ENCODE results near the gene WDR82. TPM values are rescaled to one million over a fixed set of nuclear protein-coding genes. Genes with fewer than 3 reads are reported as not detected.

The WDR82 gene
- 46.6 and 56.3 TPM in 2 replicates for polyA plus RNA-seq (2014; cell fraction: cytosol; rRNA removed)
- 12.7 and 13.4 TPM in 2 replicates for polyA plus RNA-seq (2014; cell fraction: nucleus; rRNA removed)

GRCh38 chr3:52278510-52279069 lies at the start of gene WDR82:
Gene WDR82, minus strand, starts transcription at chr3:52278649. Its CDS starts 288 bp downstream, at chr3:52278361.
- DNase-seq (ENCODE audit: low spot score): peak; percentile 88

- DNase-seq (ENCODE audit: low spot score): no peak
Measured at GRCh38 chr3:52327486-52328290, 49.2 kb upstream of the WDR82 start.

- no peak for DNase-seq (ENCODE audit: low spot score)
Measured at GRCh38 chr3:52326976-52327375, 48.5 kb upstream of the WDR82 start.

- DNase-seq (ENCODE audit: low spot score): no peak
Measured at GRCh38 chr3:52325686-52326085, 47.2 kb upstream of the WDR82 start.

GRCh38 chr3:52324676-52325075 lies 46.2 kb upstream of the WDR82 start:
- no peak for DNase-seq (ENCODE audit: low spot score)

GRCh38 chr3:52323526-52324295 lies 45.3 kb upstream of the WDR82 start:
- no peak for DNase-seq (ENCODE audit: low spot score)

- DNase-seq (ENCODE audit: low spot score): no peak
Measured at GRCh38 chr3:52322466-52322865, 44.0 kb upstream of the WDR82 start.

- DNase-seq (ENCODE audit: low spot score): no peak
Measured at GRCh38 chr3:52321481-52321880, 43.0 kb upstream of the WDR82 start.

GRCh38 chr3:52319921-52320595 lies 41.6 kb upstream of the WDR82 start:
- no peak for DNase-seq (ENCODE audit: low spot score)

GRCh38 chr3:52318186-52318816 lies 39.9 kb upstream of the WDR82 start:
- no peak for DNase-seq (ENCODE audit: low spot score)

GRCh38 chr3:52317208-52318000 lies 39.0 kb upstream of the WDR82 start:
- peak; percentile 71 for DNase-seq (ENCODE audit: low spot score)

- no peak for DNase-seq (ENCODE audit: low spot score)
Measured at GRCh38 chr3:52315977-52316764, 37.7 kb upstream of the WDR82 start, which contains the start of gene DNAH1. Gene DNAH1, plus strand, starts transcription at chr3:52316319. Its CDS starts 6,124 bp downstream, at chr3:52322443.

GRCh38 chr3:52315006-52315405 lies 36.6 kb upstream of the WDR82 start:
- DNase-seq (ENCODE audit: low spot score): no peak

- DNase-seq (ENCODE audit: low spot score): no peak
Measured at GRCh38 chr3:52314489-52314888, 36.0 kb upstream of the WDR82 start.

GRCh38 chr3:52313774-52314188 lies 35.3 kb upstream of the WDR82 start:
- no peak for DNase-seq (ENCODE audit: low spot score)

GRCh38 chr3:52313188-52313773 lies 34.8 kb upstream of the WDR82 start:
- no peak for DNase-seq (ENCODE audit: low spot score)

- peak; percentile 91 for DNase-seq (ENCODE audit: low spot score)
Measured at GRCh38 chr3:52311576-52312119, 33.2 kb upstream of the WDR82 start.

- DNase-seq (ENCODE audit: low spot score): no peak
Measured at GRCh38 chr3:52310861-52311575, 32.6 kb upstream of the WDR82 start.
